Hepatocyte (in vitro differentiated cells): ENCODE results near the gene ZC3H7B. TPM values are rescaled to one million over a fixed set of nuclear protein-coding genes. Genes with fewer than 3 reads are reported as not detected.

ENCODE experiments used
- DNase-seq: peaks from one replicate; pipeline ENCODE4 v3.0.0-alpha.2; 2016; ENCODE audit warnings: low spot score
- H2AFZ ChIP-seq: fragments of 200-600 bp; sonication (generic); 2 replicates; pipeline ENCODE4 v1.6.0; 2016; ENCODE audit warnings: antibody characterized with exemption, mild to moderate bottlenecking
- H3K27ac ChIP-seq: fragments of 200-600 bp; sonication (generic); 2 replicates; pipeline ENCODE4 v1.5.1; 2016; ENCODE audit warnings: mild to moderate bottlenecking
- H3K27me3 ChIP-seq: fragments of 200-600 bp; sonication (generic); 2 replicates; pipeline ENCODE4 v1.6.1; 2016
- H3K36me3 ChIP-seq: fragments of 200-600 bp; sonication (generic); replicated peaks from 2 replicates; pipeline ENCODE4 v1.5.1; 2016; ENCODE audit warnings: low read depth; ENCODE audit not compliant: insufficient read depth
- H3K4me1 ChIP-seq: fragments of 200-600 bp; sonication (generic); 2 replicates; pipeline ENCODE4 v1.5.1; 2016; ENCODE audit warnings: mild to moderate bottlenecking, moderate library complexity; ENCODE audit not compliant: insufficient read depth
- H3K4me2 ChIP-seq: fragments of 200-600 bp; sonication (generic); 2 replicates; pipeline ENCODE4 v1.6.0; 2016
- H3K4me3 ChIP-seq: fragments of 200-600 bp; sonication (generic); 2 replicates; pipeline ENCODE4 v1.5.1; 2016; ENCODE audit warnings: mild to moderate bottlenecking
- H3K79me2 ChIP-seq: fragments of 200-600 bp; sonication (generic); 2 replicates; pipeline ENCODE4 v1.6.0; 2017; ENCODE audit warnings: mild to moderate bottlenecking
- H3K9me2 ChIP-seq: fragments of 200-600 bp; sonication (generic); replicated peaks from 2 replicates; pipeline ENCODE4 v1.6.0; 2017; ENCODE audit warnings: mild to moderate bottlenecking; ENCODE audit not compliant: insufficient read depth
- H3K9me3 ChIP-seq: fragments of 200-600 bp; sonication (generic); 2 replicates; pipeline ENCODE4 v1.5.1; 2016; ENCODE audit warnings: low read depth, mild to moderate bottlenecking
- H4K20me1 ChIP-seq: fragments of 200-600 bp; sonication (generic); 2 replicates; pipeline ENCODE4 v1.6.0; 2016; ENCODE audit warnings: mild to moderate bottlenecking; ENCODE audit not compliant: insufficient read depth, poor library complexity, severe bottlenecking
- EZH2 ChIP-seq: fragments of 200-600 bp; sonication (generic); IDR thresholded peaks from 2 replicates; pipeline ENCODE4 v1.6.1; 2016; ENCODE audit warnings: antibody characterized with exemption, mild to moderate bottlenecking, borderline replicate concordance
- EZH2phosphoT487 ChIP-seq: fragments of 200-600 bp; sonication (generic); IDR thresholded peaks from one replicate; pipeline ENCODE4 v1.6.1; 2018; ENCODE audit warnings: antibody characterized with exemption, mild to moderate bottlenecking, low read depth, moderate library complexity; ENCODE audit not compliant: unreplicated experiment, severe bottlenecking
- WGBS: methylation state at CpG from one replicate; pipeline ENCODE4 v1.1.6; 2016; ENCODE audit warnings: low lambda C conversion rate; ENCODE audit errors: missing lambda C conversion rate; 5-methylcytosine and 5-hydroxymethylcytosine counted together
- polyA plus RNA-seq: library from polyadenylated mRNA; unstranded; fragments of >200 nt; fragmentation: Nextera tagmentation; extraction: Ambion mirVana; gene quantifications from 2 replicates; pipeline ENCODE4 v1.2.1, GENCODE V29; 2016
- total RNA-seq: library from RNA; depleted of rRNA; stranded (reverse); fragments of >200 nt; gene quantifications from 2 replicates; pipeline ENCODE4 v1.2.3, GENCODE V29; 2014
- TF ChIP-seq, protein P1 (sequence below): fragments of 200-600 bp; sonication (generic); IDR thresholded peaks from 2 replicates; pipeline ENCODE4 v1.5.1; 2016; ENCODE audit warnings: antibody characterized with exemption, mild to moderate bottlenecking; ENCODE audit not compliant: poor library complexity

The ZC3H7B gene
- total and polyA plus RNA-seq, 2 experiments from 2014 or later, result 6.9 to 30.5 TPM

DNA sequence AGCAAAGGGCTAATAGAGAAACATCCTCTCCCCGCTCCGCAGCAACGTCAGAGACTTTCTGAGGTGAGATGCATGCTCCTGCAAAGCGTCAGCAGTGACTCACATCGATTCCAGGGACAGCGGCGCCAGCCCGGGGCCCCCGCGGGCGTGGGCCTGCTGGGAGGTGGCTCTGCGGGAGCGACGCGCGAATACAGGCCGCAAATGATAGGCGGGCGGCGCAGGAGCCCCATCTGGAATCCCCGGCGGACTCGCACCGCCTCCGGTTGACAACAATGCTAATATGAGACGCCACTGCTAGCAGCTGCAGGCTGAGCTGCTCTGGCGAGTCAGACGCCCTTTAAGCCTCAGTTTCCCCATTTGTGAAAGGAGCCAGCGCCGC lies 15.9 kb upstream of the ZC3H7B start:
- H3K4me3 ChIP-seq, result peak overlapping the region; percentile 15
- no peaks in the 10 kb centered on the region for H3K9me2 ChIP-seq
- no peaks in the 10 kb centered on the region for H3K36me3 ChIP-seq
- TF ChIP-seq EZH2phosphoT487 (no peak), EZH2 (no peak)
- TF ChIP-seq, protein P1, sequence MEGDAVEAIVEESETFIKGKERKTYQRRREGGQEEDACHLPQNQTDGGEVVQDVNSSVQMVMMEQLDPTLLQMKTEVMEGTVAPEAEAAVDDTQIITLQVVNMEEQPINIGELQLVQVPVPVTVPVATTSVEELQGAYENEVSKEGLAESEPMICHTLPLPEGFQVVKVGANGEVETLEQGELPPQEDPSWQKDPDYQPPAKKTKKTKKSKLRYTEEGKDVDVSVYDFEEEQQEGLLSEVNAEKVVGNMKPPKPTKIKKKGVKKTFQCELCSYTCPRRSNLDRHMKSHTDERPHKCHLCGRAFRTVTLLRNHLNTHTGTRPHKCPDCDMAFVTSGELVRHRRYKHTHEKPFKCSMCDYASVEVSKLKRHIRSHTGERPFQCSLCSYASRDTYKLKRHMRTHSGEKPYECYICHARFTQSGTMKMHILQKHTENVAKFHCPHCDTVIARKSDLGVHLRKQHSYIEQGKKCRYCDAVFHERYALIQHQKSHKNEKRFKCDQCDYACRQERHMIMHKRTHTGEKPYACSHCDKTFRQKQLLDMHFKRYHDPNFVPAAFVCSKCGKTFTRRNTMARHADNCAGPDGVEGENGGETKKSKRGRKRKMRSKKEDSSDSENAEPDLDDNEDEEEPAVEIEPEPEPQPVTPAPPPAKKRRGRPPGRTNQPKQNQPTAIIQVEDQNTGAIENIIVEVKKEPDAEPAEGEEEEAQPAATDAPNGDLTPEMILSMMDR, result no peak
- peak overlapping the region; percentile 93 for H3K27ac ChIP-seq
- DNase-seq, result peak; percentile 92
- peak overlapping the region; percentile 83 for H3K4me2 ChIP-seq
- 0% methylated on average over 30 of the region's 30 CpGs for WGBS
- H3K27me3 ChIP-seq, result no peaks in the 10 kb centered on the region
- H3K4me1 ChIP-seq, result peaks cover 19% of the 10 kb centered on the region
- H2AFZ ChIP-seq, result peak overlapping the region; percentile 12
- H3K9me3 ChIP-seq, result no peaks in the 10 kb centered on the region
- H3K79me2 ChIP-seq, result peaks cover 38% of the 10 kb centered on the region
- no peaks in the 10 kb centered on the region for H4K20me1 ChIP-seq

DNA sequence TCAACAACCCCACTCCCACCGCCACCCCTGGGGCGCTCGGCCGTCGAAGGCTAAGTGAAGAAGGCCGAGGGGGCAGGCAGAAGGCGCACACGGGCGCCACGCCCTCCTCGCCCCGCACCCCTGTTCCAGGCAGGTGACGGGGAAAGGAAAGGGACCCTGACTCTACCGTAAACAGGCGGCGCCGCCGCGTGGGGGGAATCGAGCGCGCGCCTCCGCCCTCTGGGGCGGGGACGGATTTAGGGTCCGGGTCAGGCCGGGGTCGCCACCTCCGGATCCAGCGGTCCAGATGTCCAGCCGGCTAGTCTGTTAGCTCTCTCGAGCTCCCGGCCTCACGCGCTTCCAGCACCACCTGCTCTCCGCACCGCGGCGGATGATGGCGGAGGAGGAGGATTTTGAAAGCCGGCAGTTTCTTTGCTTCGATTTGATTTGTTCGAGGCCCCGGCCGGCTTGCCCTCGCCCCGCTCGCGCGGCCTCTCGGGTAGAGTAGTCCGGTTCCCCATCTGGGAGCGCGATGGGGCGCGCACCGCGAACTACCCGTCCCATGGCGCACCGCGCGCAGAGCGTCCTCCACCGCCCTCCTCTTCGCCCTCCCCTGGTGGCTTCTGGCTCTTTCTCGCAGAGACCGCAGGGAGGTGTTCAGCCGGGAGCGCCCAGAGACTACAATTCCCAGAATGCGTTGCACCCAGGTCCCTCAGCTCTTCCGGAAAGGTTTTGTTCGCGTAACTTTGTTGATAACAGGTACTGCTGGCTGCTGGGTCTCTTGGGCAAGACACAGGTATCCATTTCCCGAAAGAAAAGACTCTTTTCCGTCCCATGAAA lies 15.3 kb upstream of the ZC3H7B start, which contains the start of gene RANGAP1:
RANGAP1 (minus strand) TSS at position 368 of the 819 bp plus-strand sequence. CDS start 5,143 bp downstream, outside the sequence.
- Histone ChIP-seq H3K27ac (peak within 1 kb of the TSS; percentile 97), H4K20me1 (no peaks in the 10 kb centered on the region), H3K9me3 (no peaks in the 10 kb centered on the region), H3K9me2 (no peaks in the 10 kb centered on the region), H3K4me1 (peaks cover 24% of the 10 kb centered on the region), H3K36me3 (no peaks in the 10 kb centered on the region), H2AFZ (peak within 1 kb of the TSS; percentile 49), H3K27me3 (no peaks in the 10 kb centered on the region), H3K79me2 (peaks cover 38% of the 10 kb centered on the region), H3K4me3 (peak within 1 kb of the TSS; percentile 17), H3K4me2 (peak within 1 kb of the TSS; percentile 83)
- peak; percentile 99 for DNase-seq
- no peak for TF ChIP-seq EZH2
- TF ChIP-seq, protein P1, result no peak
- no peak for TF ChIP-seq EZH2phosphoT487
- WGBS, result under 1% methylated on average over 76 of the region's 77 CpGs

DNA sequence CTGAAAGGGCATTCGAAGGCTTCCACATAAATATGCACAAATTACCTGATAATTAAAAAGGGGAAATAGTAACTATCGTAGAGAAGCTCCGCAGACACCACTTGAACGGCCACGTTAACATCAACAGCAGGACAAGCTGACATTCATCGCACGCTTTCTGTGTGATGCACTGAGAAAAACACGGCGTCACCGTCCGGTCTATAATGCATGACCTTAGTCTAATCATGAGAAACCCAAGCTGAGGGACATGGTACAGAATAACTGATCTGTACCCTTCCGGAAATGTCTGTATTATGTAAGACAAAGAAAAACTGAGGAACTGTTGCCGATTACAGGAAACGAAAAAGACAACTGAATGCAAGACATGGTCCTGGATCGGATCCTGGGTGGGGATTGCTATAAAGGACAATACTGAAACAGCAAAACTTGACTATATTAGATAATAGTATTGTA lies 14.7 kb upstream of the ZC3H7B start:
- TF ChIP-seq EZH2phosphoT487, result no peak
- no peak for TF ChIP-seq EZH2
- TF ChIP-seq, protein P1, result no peak
- no peaks in the 10 kb centered on the region for H3K9me3 ChIP-seq
- H3K27me3 ChIP-seq, result no peaks in the 10 kb centered on the region
- 26% methylated on average over 15 of the region's 15 CpGs for WGBS
- H3K36me3 ChIP-seq, result no peaks in the 10 kb centered on the region
- no peaks in the 10 kb centered on the region for H3K9me2 ChIP-seq
- peak overlapping the region; percentile 17 for H3K4me3 ChIP-seq
- peaks cover 24% of the 10 kb centered on the region for H3K4me1 ChIP-seq
- peak; percentile 35 for DNase-seq
- peaks cover 33% of the 10 kb centered on the region for H3K79me2 ChIP-seq
- peak overlapping the region; percentile 73 for H3K4me2 ChIP-seq
- H2AFZ ChIP-seq, result peak overlapping the region; percentile 49
- H3K27ac ChIP-seq, result peak overlapping the region; percentile 97
- no peaks in the 10 kb centered on the region for H4K20me1 ChIP-seq
